GM12873 (cell line): Measurements from ENCODE around the gene SLIT1.

ENCODE experiments used
- TF ChIP-seq, protein P1 (sequence below): IDR thresholded peaks from 2 replicates; pipeline ENCODE4 v1.5.1; 2012; ENCODE audit warnings: low read depth, mild to moderate bottlenecking, moderate library complexity, low read length, control low read depth; ENCODE audit not compliant: insufficient read depth; ENCODE audit errors: missing control alignments

Gene SLIT1

DNA sequence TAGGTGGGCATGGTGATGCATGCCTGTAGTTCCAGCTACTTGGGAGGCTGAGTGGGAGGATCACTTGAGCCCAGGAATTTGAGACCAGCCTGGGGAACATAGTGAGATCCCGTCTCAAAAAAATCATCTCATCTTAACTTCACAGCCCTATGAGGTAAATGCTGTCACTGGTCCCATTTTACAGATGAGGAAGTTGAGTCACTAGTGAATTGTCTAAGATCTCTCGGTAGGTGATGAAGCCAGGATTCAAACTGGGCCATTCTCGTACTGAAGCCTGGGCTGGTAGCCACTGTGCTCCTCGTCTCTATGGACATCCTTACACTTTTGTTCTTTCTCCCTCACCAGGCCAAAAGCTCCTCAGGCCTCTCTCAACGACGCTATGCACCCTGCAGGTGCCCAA, 6.4 kb downstream of the SLIT1 start:
- TF ChIP-seq, protein P1, sequence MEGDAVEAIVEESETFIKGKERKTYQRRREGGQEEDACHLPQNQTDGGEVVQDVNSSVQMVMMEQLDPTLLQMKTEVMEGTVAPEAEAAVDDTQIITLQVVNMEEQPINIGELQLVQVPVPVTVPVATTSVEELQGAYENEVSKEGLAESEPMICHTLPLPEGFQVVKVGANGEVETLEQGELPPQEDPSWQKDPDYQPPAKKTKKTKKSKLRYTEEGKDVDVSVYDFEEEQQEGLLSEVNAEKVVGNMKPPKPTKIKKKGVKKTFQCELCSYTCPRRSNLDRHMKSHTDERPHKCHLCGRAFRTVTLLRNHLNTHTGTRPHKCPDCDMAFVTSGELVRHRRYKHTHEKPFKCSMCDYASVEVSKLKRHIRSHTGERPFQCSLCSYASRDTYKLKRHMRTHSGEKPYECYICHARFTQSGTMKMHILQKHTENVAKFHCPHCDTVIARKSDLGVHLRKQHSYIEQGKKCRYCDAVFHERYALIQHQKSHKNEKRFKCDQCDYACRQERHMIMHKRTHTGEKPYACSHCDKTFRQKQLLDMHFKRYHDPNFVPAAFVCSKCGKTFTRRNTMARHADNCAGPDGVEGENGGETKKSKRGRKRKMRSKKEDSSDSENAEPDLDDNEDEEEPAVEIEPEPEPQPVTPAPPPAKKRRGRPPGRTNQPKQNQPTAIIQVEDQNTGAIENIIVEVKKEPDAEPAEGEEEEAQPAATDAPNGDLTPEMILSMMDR: no peak

DNA sequence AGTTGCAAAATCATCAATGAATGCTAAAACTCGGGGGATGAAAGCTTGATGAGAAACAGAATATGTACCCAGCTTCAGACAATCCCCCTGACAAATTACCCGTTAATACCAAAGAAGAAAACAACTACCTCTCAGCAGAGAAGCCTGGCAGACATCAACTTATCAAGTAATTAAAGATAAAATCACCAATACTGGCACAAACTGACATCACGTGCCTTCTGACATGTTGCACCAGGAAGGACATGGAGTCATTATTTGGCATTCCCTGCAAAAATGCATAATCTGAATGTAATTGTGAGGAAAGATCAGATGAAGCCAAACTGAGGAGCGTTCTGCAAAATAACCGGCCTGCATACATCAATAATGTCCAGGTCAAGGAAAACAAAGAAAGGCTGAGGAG, 7.7 kb downstream of the SLIT1 start:
- TF ChIP-seq, protein P1: no peak

DNA sequence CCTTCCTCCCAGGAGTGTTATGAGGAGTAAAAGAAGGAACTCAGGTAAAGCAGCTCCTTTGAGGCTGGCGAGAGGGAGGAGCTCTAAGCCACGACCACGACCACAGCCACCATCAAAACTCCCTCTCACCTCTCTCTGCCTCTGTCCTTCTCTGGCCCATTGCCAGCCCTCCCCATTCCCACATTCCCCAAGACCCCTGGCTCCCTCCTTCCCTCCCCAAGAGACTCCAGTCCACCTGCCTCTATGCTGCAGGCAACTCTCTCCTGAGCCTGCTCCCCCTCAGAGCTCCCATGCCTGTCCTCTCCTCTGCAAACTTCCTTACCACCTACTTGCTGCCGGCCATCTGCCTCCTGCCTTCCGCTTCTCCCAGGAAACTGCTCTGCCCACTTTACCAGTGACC, 9.5 kb downstream of the SLIT1 start:
- TF ChIP-seq, protein P1: no peak

DNA sequence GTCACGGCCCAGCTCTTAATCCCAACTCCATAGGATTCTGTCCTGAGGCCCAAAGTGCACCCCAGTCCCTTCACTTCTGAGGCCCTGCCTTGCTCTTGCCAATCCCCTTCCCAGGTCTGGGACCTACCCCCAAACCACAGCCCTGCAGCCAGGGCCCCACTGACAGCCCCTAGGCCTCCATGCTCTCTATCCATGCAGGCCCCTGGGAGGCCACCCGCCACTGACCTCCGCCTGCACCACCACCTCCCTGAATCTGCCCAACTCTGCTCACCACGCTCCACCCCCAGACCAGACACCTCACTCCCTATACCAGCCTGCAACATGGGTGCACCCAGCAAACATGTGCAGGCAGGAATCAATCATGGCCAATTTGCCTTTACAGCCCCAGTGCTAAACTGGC, 10.2 kb downstream of the SLIT1 start:
- TF ChIP-seq, protein P1: no peak

DNA sequence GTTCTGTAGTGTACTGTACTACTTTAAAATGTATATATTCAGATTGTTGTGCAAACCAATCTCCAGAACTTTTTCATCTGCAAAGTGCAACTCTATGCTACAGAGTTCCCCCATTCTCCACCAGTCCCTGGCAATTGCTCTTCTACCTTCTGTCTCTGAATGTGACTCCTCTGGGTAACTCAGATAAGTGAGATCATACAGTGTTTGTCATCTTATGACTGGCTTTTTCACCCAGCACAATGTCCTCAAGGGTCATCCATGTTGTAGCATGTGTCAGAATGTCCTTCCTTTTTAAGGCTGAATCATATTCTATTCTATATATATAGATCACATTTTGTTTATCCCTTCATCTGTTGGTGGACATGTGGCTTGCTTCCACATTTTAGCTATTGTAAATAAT, 10.8 kb downstream of the SLIT1 start:
- TF ChIP-seq, protein P1: no peak

DNA sequence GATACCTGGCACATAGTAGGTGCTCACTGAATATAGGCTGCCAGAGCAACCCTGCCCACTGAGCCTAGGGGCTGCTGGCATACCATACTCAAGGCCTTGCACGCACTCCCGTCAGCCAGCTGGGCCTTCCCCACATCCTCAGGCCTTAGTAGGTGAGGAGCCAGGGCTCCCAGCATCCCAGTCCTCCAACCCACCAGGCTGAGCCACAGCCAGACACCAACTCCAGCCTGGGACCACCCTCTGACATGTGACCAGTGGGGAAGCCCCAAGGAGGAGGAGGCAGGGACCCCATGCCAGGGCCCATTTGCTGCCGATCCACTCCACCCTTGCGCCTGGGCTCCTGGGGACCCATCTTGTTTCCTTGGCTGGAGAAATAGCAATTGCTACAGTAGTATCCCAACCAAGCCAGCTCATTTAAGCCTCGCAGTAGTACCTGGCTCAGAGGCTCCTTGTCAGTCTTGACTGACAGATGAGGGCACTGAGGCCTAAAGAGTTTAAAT, 11.4 kb downstream of the SLIT1 start:
- TF ChIP-seq, protein P1: no peak

DNA sequence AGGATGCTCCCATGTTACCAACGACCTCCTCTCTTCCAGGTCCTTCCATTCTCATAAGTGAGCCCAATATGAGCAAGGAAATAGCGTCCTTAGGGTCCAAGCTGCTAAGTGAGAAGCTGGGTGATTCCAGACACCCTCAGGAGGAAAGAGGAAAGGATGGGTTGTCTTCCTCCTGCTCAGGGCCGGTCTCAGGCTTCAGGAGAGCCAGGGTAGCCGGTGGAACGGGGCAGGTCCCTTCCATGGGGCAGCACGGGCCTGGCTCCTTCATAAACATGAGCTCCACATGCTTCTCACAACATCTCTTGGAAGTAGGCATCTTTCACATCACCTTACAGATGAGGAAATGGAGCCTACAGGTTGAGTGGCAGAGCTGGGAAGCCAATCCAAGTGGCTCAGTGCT, 12.7 kb downstream of the SLIT1 start:
- TF ChIP-seq, protein P1: no peak
